CMK (cell line): Measurements from ENCODE around the gene B4GALT5.
"Not testable (repeated sequence)": the region's sequence is repeated elsewhere in the genome, so short reads cannot be mapped to it uniquely, and the experiment has no call there.

Experiments used
- DNase-seq: peaks from one replicate; pipeline ENCODE4 v3.0.0-alpha.2; 2010; ENCODE audit warnings: low read depth

The B4GALT5 gene

GRCh38 chr20:49679634-49680033 lies 34.0 kb downstream of the B4GALT5 start:
- no peak for DNase-seq

- DNase-seq, result no peak
Measured at GRCh38 chr20:49677777-49678758, 35.6 kb downstream of the B4GALT5 start.

GRCh38 chr20:49676581-49677291 lies 36.9 kb downstream of the B4GALT5 start:
- peak; percentile 18 for DNase-seq

GRCh38 chr20:49675368-49676151 lies 38.1 kb downstream of the B4GALT5 start:
- no peak for DNase-seq

GRCh38 chr20:49674383-49675352 lies 39.0 kb downstream of the B4GALT5 start:
- DNase-seq, result no peak

- no peak for DNase-seq
Measured at GRCh38 chr20:49672096-49672664, 41.5 kb downstream of the B4GALT5 start.

- no peak for DNase-seq
Measured at GRCh38 chr20:49671433-49671832, 42.2 kb downstream of the B4GALT5 start.

- no peak for DNase-seq
Measured at GRCh38 chr20:49669601-49670189, 44.0 kb downstream of the B4GALT5 start.

- not testable (repeated sequence) for DNase-seq
Measured at GRCh38 chr20:49668878-49669195, 44.8 kb downstream of the B4GALT5 start.

GRCh38 chr20:49668181-49668877 lies 45.3 kb downstream of the B4GALT5 start:
- no peak for DNase-seq

GRCh38 chr20:49666911-49667310 lies 46.8 kb downstream of the B4GALT5 start:
- DNase-seq, result no peak

- DNase-seq, result no peak
Measured at GRCh38 chr20:49665796-49666195, 47.9 kb downstream of the B4GALT5 start.

GRCh38 chr20:49664612-49665313 lies 48.9 kb downstream of the B4GALT5 start:
- DNase-seq, result no peak

- DNase-seq, result no peak
Measured at GRCh38 chr20:49663112-49663511, 50.6 kb downstream of the B4GALT5 start.

GRCh38 chr20:49661560-49662329 lies 51.9 kb downstream of the B4GALT5 start:
- DNase-seq, result no peak

- DNase-seq, result no peak
Measured at GRCh38 chr20:49660912-49661311, 52.8 kb downstream of the B4GALT5 start.

GRCh38 chr20:49659056-49659455 lies 54.6 kb downstream of the B4GALT5 start:
- no peak for DNase-seq

GRCh38 chr20:49658508-49658907 lies 55.2 kb downstream of the B4GALT5 start:
- no peak for DNase-seq
